Activated CD8-positive, alpha-beta T cell treated with anti-CD3 and anti-CD28 coated beads for 36 hours (primary cell): ENCODE measurements around the gene USP30. TPM values are rescaled to one million over a fixed set of nuclear protein-coding genes. Genes with fewer than 3 reads are reported as not detected.

Source experiments
- ATAC-seq: fragments of 200-7000 bp; cut with Tn5 transposase; one replicate; pipeline ENCODE4 v1.10.0; 2021; ENCODE audit warnings: mild to moderate bottlenecking, moderate library complexity
- CTCF ChIA-PET: fragments of 350-600 bp; sonication (Branson Sonifier 250); formaldehyde crosslinking; loops from one replicate; lab custom pipeline; 2021; ENCODE audit warnings: antibody characterized with exemption; lab: Charles Lee
- POLR2A ChIA-PET: fragments of 350-600 bp; sonication (Branson Sonifier 250); formaldehyde crosslinking; loops from one replicate; lab custom pipeline; 2021; ENCODE audit warnings: antibody characterized with exemption; lab: Charles Lee
- DNase-seq: peaks from one replicate; pipeline ENCODE4 v3.0.0-alpha.2; 2020
- H3K27ac Mint-ChIP-seq: one replicate; pipeline ENCODE4 v1.8.0; 2021; ENCODE audit warnings: mild to moderate bottlenecking, mixed read lengths
- H3K27me3 Mint-ChIP-seq: one replicate; pipeline ENCODE4 v1.8.0; 2021; ENCODE audit warnings: mixed read lengths
- H3K36me3 Mint-ChIP-seq: one replicate; pipeline ENCODE4 v1.8.0; 2021; ENCODE audit warnings: low read depth, mixed read lengths
- H3K4me1 Mint-ChIP-seq: one replicate; pipeline ENCODE4 v1.8.0; 2021; ENCODE audit warnings: low read depth, mixed read lengths
- H3K4me3 Mint-ChIP-seq: one replicate; pipeline ENCODE4 v1.8.0; 2021; ENCODE audit warnings: mild to moderate bottlenecking, moderate library complexity, mixed read lengths
- H3K9me3 Mint-ChIP-seq: one replicate; pipeline ENCODE4 v1.8.0; 2021; ENCODE audit warnings: mixed read lengths
- CTCF ChIP-seq: fragments of 200-600 bp; IDR thresholded peaks from one replicate; pipeline ENCODE4 v1.8.0; 2022; ENCODE audit warnings: antibody characterized with exemption, mild to moderate bottlenecking
- intact Hi-C: fragments of 100-400 bp; cut with micrococcal nuclease; formaldehyde crosslinking; loops from one replicate; pipeline ENCODE4 v1.10.0; 2022
- total RNA-seq, 2 experiments: library from RNA; stranded (reverse); gene quantifications; one replicate each; pipeline ENCODE4 v1.2.3, GENCODE V29; 2021

Gene USP30
- total RNA-seq, 2 experiments from 2014 or later: 7.4 to 10.0 TPM

- DNase-seq (no peak), ATAC-seq (no peak)
- no peak overlapping the region for H3K4me3 Mint-ChIP-seq
- peaks cover 8% of the 10 kb centered on the region for H3K9me3 Mint-ChIP-seq
- ChIA-PET CTCF (interaction anchor here (0.9 to 1.9 kb wide), 2 partner anchors 19 to 260 kb away, joined by 3 to 9 read pairs; no protein-coding TSS in a partner anchor), POLR2A (no interaction called here)
- TF ChIP-seq CTCF: peak; percentile 53
- H3K27me3 Mint-ChIP-seq: no peaks in the 10 kb centered on the region
- peaks cover 2% of the 10 kb centered on the region for H3K36me3 Mint-ChIP-seq
- no peak overlapping the region for H3K27ac Mint-ChIP-seq
- H3K4me1 Mint-ChIP-seq: no peaks in the 10 kb centered on the region
- intact Hi-C loops: no loop called here
These were observed 82.0 kb downstream of the USP30 start for GRCh38 chr12:109134186-109134917.

- ATAC-seq (no peak), DNase-seq (no peak)
- Mint-ChIP-seq H3K27ac (no peak overlapping the region), H3K4me1 (no peaks in the 10 kb centered on the region), H3K27me3 (no peaks in the 10 kb centered on the region), H3K4me3 (no peak overlapping the region), H3K36me3 (peaks cover 2% of the 10 kb centered on the region), H3K9me3 (peaks cover 8% of the 10 kb centered on the region)
- POLR2A ChIA-PET: no interaction called here
- TF ChIP-seq CTCF: no peak
- intact Hi-C loops: no loop called here
- CTCF ChIA-PET: no interaction called here
These were observed 84.7 kb downstream of the USP30 start for GRCh38 chr12:109137055-109137454.

Other genes with a start within 250 kb of the USP30 start
- gene SSH1, start 195.0 kb upstream of the USP30 start, total RNA-seq: 10 to 100 TPM; 33.0 to 34.5 TPM
- gene DAO, start 172.5 kb upstream of the USP30 start, total RNA-seq: not detected
- not detected for gene SVOP, start 31.5 kb upstream of the USP30 start, total RNA-seq
- 10 to 100 TPM; 35.6 to 37.8 TPM for gene ALKBH2, start 40.9 kb downstream of the USP30 start, total RNA-seq
- gene UNG, start 45.0 kb downstream of the USP30 start, total RNA-seq: 10 to 100 TPM; 86.4 to 93.3 TPM
- gene ACACB, start 64.0 kb downstream of the USP30 start, total RNA-seq: 10 to 100 TPM in 1 of 2 experiments, 1 to 10 TPM in 1; 8.7 to 11.2 TPM